Thoracic aorta (tissue), 2 donors: ENCODE results near the gene FIP1L1. TPM values are rescaled to one million over a fixed set of nuclear protein-coding genes. Genes with fewer than 3 reads are reported as not detected.
A peak's percentile ranks its signal among the peaks of the same experiment; 100 is the strongest.

ENCODE experiments used
- ATAC-seq: fragments of 150-250 bp; one replicate; pipeline ENCODE4 v1.8.0; 2017; ENCODE audit warnings: low read depth; ENCODE audit not compliant: insufficient number of reproducible peaks, low FRiP score
- DNase-seq: peaks from one replicate; pipeline ENCODE4 v3.0.0-alpha.2; 2020; ENCODE audit warnings: low spot score
- H3K27ac ChIP-seq, 2 donors: fragments of 200-600 bp; sonication (generic); 1 replicate in 1 of 2; 2 replicates in 1 of 2; pipeline ENCODE4 v1.5.1; 2016; ENCODE audit warnings: mild to moderate bottlenecking in 2 of 2, moderate library complexity in 2 of 2
- H3K27me3 ChIP-seq: fragments of 200-600 bp; sonication (generic); replicated peaks from 2 replicates; pipeline ENCODE4 v1.6.0; 2016; ENCODE audit warnings: mild to moderate bottlenecking; ENCODE audit not compliant: insufficient read depth
- H3K36me3 ChIP-seq: fragments of 200-600 bp; sonication (generic); one replicate; pipeline ENCODE4 v1.5.1; 2016
- H3K4me1 ChIP-seq, 2 donors: fragments of 200-600 bp; sonication (generic); 1 replicate in 1 of 2; 2 replicates in 1 of 2; pipeline versions ENCODE4 v1.5.1 to v1.6.0; 2016; ENCODE audit warnings: low read depth in 2 of 2, mild to moderate bottlenecking in 1 of 2; ENCODE audit not compliant: control insufficient read depth in 1 of 2
- H3K4me3 ChIP-seq: fragments of 200-600 bp; sonication (generic); 2 replicates; pipeline ENCODE4 v1.5.1; 2016; ENCODE audit warnings: mild to moderate bottlenecking
- H3K9me3 ChIP-seq: fragments of 200-600 bp; sonication (generic); 2 replicates; pipeline ENCODE4 v1.5.1; 2016
- total RNA-seq, 2 donors: library from RNA; depleted of rRNA; stranded (reverse); fragments of >200 nt; gene quantifications; one replicate each; pipeline versions ENCODE4 v1.1.0 to v1.2.3, GENCODE V29; 2016
- TF ChIP-seq, protein P1 (sequence below): fragments of 200-600 bp; sonication (generic); IDR thresholded peaks from one replicate; pipeline ENCODE4 v1.5.1; 2019; ENCODE audit warnings: antibody characterized with exemption

Gene FIP1L1
- total RNA-seq, 2 donors from 2014 or later = 29.5 to 57.9 TPM

- Histone ChIP-seq H3K36me3 (no peaks in the 10 kb centered on the region), H3K27me3 (no peaks in the 10 kb centered on the region), H3K4me1 (peaks cover 11 to 20% of the 10 kb centered on the region in 2 donors), H3K9me3 (no peaks in the 10 kb centered on the region), H3K4me3 (no peak overlapping the region), H3K27ac (peak overlapping the region in 1 of 2 donors; percentile 40)
- TF ChIP-seq, protein P1, sequence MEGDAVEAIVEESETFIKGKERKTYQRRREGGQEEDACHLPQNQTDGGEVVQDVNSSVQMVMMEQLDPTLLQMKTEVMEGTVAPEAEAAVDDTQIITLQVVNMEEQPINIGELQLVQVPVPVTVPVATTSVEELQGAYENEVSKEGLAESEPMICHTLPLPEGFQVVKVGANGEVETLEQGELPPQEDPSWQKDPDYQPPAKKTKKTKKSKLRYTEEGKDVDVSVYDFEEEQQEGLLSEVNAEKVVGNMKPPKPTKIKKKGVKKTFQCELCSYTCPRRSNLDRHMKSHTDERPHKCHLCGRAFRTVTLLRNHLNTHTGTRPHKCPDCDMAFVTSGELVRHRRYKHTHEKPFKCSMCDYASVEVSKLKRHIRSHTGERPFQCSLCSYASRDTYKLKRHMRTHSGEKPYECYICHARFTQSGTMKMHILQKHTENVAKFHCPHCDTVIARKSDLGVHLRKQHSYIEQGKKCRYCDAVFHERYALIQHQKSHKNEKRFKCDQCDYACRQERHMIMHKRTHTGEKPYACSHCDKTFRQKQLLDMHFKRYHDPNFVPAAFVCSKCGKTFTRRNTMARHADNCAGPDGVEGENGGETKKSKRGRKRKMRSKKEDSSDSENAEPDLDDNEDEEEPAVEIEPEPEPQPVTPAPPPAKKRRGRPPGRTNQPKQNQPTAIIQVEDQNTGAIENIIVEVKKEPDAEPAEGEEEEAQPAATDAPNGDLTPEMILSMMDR = no peak
- ATAC-seq (no peak), DNase-seq (no peak)
Observed at GRCh38 chr4:53348046-53348445, 29.4 kb upstream of the FIP1L1 start.

DNA sequence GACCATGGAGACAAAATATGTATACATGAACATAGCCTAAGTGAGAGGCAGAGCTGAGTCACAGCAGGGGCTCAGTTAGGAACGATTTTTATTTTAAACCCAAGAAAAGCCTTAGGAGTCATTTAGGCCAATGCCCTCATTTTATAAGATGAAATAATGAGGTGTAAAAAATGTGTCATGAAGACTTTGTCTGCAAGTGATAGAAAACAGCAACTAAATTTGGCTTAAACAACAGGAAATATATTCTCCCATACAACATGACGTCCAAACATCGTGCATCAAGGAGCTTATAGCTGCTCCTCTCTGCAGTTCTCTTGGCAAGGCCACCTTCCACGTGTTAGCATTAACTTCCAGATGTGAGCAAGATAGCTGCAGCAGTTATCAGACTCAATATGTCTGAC is 28.4 kb upstream of the FIP1L1 start:
- Histone ChIP-seq H3K27ac (no peak overlapping the region), H3K9me3 (no peaks in the 10 kb centered on the region), H3K27me3 (no peaks in the 10 kb centered on the region), H3K4me1 (peaks cover 11 to 20% of the 10 kb centered on the region in 2 donors), H3K36me3 (no peaks in the 10 kb centered on the region), H3K4me3 (no peak overlapping the region)
- DNase-seq (no peak), ATAC-seq (no peak)
- TF ChIP-seq, protein P1 = no peak

DNA sequence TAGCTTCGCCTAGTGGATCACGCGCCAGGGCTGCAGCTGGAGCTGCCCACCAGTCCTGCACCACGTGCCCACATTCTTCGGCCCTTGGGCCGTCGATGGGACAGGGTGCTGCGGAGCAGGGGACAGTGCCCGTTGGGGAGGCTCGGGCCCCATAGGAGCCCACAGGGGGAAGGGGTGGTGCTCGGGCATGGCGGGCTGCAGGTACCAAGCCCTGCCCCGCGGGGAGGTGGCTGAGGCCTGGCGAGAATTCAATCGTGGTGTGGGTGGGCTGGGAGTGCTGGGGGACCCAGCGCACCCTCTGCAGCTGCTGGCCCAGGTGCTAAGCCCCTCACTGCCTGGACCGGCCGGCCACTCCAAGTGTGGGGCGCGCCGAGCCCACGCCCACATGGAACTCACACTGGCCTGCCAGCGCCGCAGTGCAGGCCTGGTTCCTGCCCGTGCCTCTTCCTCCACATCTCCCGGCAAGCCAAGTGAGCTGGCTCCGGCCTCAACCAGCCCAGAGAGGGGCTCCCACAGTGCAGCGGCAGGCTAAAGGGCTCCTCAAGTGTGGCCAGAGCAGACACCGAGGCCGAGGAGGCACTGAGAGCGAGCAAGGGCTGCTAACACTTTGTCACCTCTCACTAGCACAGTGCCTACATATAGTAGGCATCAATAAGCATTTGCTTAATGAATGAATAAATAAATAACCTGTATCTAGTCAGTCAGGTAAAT is 23.3 kb upstream of the FIP1L1 start:
- Histone ChIP-seq H3K4me1 (no peaks in the 10 kb centered on the region), H3K9me3 (no peaks in the 10 kb centered on the region), H3K27me3 (no peaks in the 10 kb centered on the region), H3K36me3 (no peaks in the 10 kb centered on the region), H3K27ac (no peak overlapping the region), H3K4me3 (no peak overlapping the region)
- DNase-seq (no peak), ATAC-seq (no peak)
- TF ChIP-seq, protein P1 = no peak

DNA sequence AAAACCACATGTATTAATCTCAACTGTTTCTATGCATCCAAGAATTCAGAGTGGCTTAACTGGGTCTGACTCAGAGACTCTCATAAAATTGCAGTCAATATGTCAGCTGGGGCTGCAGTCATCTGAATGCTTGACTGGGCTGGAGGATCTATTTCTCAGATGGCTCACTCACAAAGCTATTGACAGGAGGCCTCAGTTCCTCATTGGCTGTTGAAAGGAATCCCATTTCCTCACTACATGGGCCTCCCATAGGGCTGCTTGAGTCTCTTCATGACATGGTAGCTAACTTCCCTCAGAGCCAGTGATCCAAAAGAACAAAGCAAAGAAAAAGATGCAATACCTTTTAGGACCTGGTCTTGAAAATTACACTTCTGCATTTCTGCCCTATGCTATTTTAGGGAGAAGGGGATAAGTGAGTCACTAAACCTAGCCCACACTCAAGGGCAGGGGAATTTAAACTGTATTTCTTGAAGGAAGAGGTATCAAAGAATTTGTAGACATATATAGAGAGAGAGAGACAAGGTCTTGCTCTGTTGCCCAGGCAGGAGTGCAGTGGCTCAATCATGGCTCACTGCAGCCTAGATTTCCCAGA is 21.4 kb upstream of the FIP1L1 start:
- Histone ChIP-seq H3K4me1 (no peaks in the 10 kb centered on the region), H3K27ac (no peak overlapping the region), H3K9me3 (no peaks in the 10 kb centered on the region), H3K4me3 (no peak overlapping the region), H3K27me3 (no peaks in the 10 kb centered on the region), H3K36me3 (no peaks in the 10 kb centered on the region)
- ATAC-seq = no peak
- TF ChIP-seq, protein P1 = no peak
- DNase-seq = no peak

GRCh38 chr4:53361451-53361850 is 16.0 kb upstream of the FIP1L1 start:
- TF ChIP-seq, protein P1 = no peak
- DNase-seq (no peak), ATAC-seq (no peak)
- Histone ChIP-seq H3K27me3 (no peaks in the 10 kb centered on the region), H3K4me3 (no peak overlapping the region), H3K9me3 (no peaks in the 10 kb centered on the region), H3K4me1 (peaks cover 17 to 40% of the 10 kb centered on the region in 2 donors), H3K27ac (no peak overlapping the region), H3K36me3 (no peaks in the 10 kb centered on the region)
